Psoas muscle (tissue), 8 donors: ENCODE results near the gene FASTKD3. TPM values are rescaled to one million over a fixed set of nuclear protein-coding genes. Genes with fewer than 3 reads are reported as not detected.

ENCODE experiments used
- ATAC-seq, 4 donors: fragments of 200-7000 bp; cut with Tn5 transposase; one replicate each; pipeline ENCODE4 v1.9.1; 2020; ENCODE audit warnings: moderate library complexity in 3 of 4, mild to moderate bottlenecking in 2 of 4
- DNase-seq, 2 donors: peaks; one replicate each; pipeline ENCODE4 v3.0.0-alpha.2; 2020
- H3K27ac ChIP-seq: fragments of 200-600 bp; one replicate; pipeline ENCODE4 v1.8.0; 2022
- H3K27me3 ChIP-seq, 3 donors: fragments of 200-600 bp in 1 of 3; one replicate each; pipeline versions ENCODE4 v1.6.1 to v1.8.0; 2013 to 2022; ENCODE audit warnings: low read length in 2 of 3, mild to moderate bottlenecking in 2 of 3, moderate library complexity in 1 of 3; ENCODE audit not compliant: insufficient read depth in 3 of 3
- H3K36me3 ChIP-seq, 2 donors: fragments of 200-600 bp in 1 of 2; one replicate each; pipeline versions ENCODE4 v1.6.1 to v1.8.0; 2013 to 2022; ENCODE audit warnings: low read depth in 1 of 2, mild to moderate bottlenecking in 1 of 2, moderate library complexity in 1 of 2; ENCODE audit not compliant: insufficient read depth in 1 of 2
- H3K4me1 ChIP-seq: fragments of 200-600 bp; one replicate; pipeline ENCODE4 v1.8.0; 2022
- H3K4me3 ChIP-seq: fragments of 200-600 bp; one replicate; pipeline ENCODE4 v1.8.0; 2022; ENCODE audit warnings: mild to moderate bottlenecking
- H3K9me3 ChIP-seq: fragments of 200-600 bp; one replicate; pipeline ENCODE4 v1.8.0; 2022
- WGBS, 3 donors: extraction: QIAGEN DNeasy Blood & Tissue Kit; methylation state at CpG; one replicate each; pipeline versions ENCODE4 v1.1.6 to v1.1.7; 2013; 5-methylcytosine and 5-hydroxymethylcytosine counted together
- intact Hi-C, 2 donors: fragments of 100-400 bp; cut with DNase I; formaldehyde crosslinking; loops; one replicate each; pipeline versions ENCODE4 v1.11.0 to v1.14.2; 2022
- polyA plus RNA-seq, 3 donors: library from polyadenylated mRNA; stranded (reverse); fragments of 200-250 nt; gene quantifications; one replicate each; pipeline ENCODE4 v1.2.3, GENCODE V29; 2013
- total RNA-seq, 4 donors: library from RNA; stranded (reverse); fragmentation: NEBNext Ultra II Directional in 2 of 4; extraction: Animal tissue kit (Norgen Biotek cat#: 25700) in 2 of 4; gene quantifications; one replicate each; pipeline versions ENCODE4 v1.2.1 to v1.2.4, GENCODE V29; 2021 to 2023
- TF ChIP-seq, protein P1 (sequence below): fragments of 200-600 bp; IDR thresholded peaks from one replicate; pipeline ENCODE4 v1.8.0; 2022; ENCODE audit warnings: antibody characterized with exemption
- donor health status: healthy with polysubstance abuse.
- donor health status: DM: no; HTN: no; CAD: no; lungs with moderate emphysema.
- donor health status: Bipolar disorder and iron deficiency.
- donor health status: healthy.
- donor health status: DM: yes; HTN: yes; CAD: no.
- donor health status: DM: no; HTN: no; CAD: no.
- donor health status: DM: no; HTN: no; CAD: no.
- donor health status: DM: yes; HTN: yes; CAD: no.

Gene FASTKD3
- total and polyA plus RNA-seq, 7 donors = 5.1 to 15.2 (median 6.4) TPM

DNA sequence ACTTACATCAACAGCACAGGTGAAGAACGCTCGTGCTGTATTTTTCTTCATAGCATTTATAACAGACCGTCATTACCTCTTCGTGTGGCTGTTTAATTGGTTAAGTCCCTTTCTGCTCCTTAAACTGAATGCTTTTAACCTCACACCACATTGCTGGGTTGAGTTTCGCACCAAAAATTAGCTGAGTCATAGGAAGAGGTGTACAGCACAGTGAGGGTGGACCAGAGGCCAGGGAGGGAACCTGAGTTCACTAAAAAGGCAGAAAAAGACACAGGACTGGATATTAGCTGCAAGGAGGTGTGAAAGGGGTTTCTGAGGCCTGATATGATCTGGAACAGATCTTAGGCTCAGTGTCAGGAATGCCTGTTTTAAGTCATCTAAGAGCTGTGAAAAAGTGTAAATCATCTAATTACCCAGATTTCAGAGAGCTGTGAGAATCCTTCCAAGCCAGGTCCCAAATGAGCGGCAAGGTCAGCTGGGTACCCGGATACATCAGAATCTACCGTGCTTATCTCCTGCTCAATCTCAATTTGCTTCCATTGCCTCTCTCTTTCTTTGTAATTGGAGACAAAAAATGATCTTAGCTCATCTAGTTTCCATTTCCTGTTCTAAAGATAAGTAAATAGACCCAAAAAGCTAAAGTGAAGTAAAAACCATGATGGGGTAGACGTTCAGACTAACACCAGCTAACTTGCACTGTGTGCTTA, 10.8 kb downstream of the FASTKD3 start:
- no peak for DNase-seq
- H3K27me3 ChIP-seq = no peaks in the 10 kb centered on the region
- intact Hi-C loops = no loop called here
- TF ChIP-seq, protein P1, sequence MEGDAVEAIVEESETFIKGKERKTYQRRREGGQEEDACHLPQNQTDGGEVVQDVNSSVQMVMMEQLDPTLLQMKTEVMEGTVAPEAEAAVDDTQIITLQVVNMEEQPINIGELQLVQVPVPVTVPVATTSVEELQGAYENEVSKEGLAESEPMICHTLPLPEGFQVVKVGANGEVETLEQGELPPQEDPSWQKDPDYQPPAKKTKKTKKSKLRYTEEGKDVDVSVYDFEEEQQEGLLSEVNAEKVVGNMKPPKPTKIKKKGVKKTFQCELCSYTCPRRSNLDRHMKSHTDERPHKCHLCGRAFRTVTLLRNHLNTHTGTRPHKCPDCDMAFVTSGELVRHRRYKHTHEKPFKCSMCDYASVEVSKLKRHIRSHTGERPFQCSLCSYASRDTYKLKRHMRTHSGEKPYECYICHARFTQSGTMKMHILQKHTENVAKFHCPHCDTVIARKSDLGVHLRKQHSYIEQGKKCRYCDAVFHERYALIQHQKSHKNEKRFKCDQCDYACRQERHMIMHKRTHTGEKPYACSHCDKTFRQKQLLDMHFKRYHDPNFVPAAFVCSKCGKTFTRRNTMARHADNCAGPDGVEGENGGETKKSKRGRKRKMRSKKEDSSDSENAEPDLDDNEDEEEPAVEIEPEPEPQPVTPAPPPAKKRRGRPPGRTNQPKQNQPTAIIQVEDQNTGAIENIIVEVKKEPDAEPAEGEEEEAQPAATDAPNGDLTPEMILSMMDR = no peak
- no peak overlapping the region for H3K27ac ChIP-seq
- no peak overlapping the region for H3K4me3 ChIP-seq
- ATAC-seq = no peak
- no peaks in the 10 kb centered on the region for H3K4me1 ChIP-seq
- 70 to 79% (median 78%) methylated on average over 9 of the region's 9 CpGs for WGBS, 3 donors
- H3K36me3 ChIP-seq = peaks cover 3 to 55% of the 10 kb centered on the region in 2 donors
- H3K9me3 ChIP-seq = no peaks in the 10 kb centered on the region

DNA sequence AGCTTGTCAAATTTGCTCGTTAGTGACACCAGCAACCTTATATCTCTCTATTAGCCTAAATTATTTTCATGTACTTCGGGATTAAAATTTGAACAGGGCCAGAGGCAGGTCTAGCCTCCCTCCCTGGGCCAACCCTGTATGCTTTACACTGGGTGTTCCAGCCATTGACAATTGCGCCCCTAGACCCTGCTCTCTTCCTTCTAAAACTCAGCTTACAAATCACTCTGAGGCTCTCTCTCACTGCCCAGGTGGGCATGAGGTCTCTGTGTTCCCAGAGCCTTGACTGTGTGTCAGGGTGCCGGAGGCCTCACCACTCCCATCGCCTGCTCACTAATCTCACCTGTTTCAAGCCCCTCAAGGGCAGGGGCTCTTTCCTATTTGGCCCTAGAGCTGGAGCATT, 11.5 kb downstream of the FASTKD3 start:
- WGBS, 3 donors = 77 to 82% (median 82%) methylated on average over 5 of the region's 5 CpGs
- Histone ChIP-seq H3K4me3 (no peak overlapping the region), H3K36me3 (peaks cover 3 to 47% of the 10 kb centered on the region in 2 donors), H3K27ac (no peak overlapping the region), H3K9me3 (no peaks in the 10 kb centered on the region), H3K4me1 (no peaks in the 10 kb centered on the region), H3K27me3 (no peaks in the 10 kb centered on the region)
- intact Hi-C loops = no loop called here
- DNase-seq (no peak), ATAC-seq (peak in 1 of 4 donors; percentile 13)
- TF ChIP-seq, protein P1 = no peak

DNA sequence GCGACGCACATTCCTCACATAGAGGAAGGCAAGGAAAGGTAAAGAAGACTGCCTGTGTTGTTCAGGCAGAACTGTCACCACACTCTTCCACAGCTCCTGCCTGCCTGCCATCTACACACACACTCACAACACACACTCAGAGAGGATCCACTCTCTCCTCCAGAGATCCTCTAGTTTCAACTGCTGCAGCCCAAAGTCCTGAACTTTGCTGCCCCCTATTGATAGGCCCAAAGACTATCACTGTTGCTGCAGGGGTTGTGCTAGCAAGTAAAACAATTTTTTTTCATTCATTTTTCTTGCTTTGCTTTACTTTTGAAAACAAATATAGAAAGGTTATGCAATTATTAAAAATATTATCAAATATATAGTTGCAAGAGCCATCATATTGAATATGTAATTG, 12.0 kb downstream of the FASTKD3 start:
- Histone ChIP-seq H3K4me1 (no peaks in the 10 kb centered on the region), H3K9me3 (no peaks in the 10 kb centered on the region), H3K27me3 (no peaks in the 10 kb centered on the region), H3K36me3 (peaks cover 0 to 42% of the 10 kb centered on the region in 2 donors), H3K27ac (no peak overlapping the region), H3K4me3 (no peak overlapping the region)
- intact Hi-C loops = no loop called here
- TF ChIP-seq, protein P1 = peak; percentile 63
- no peak for DNase-seq
- ATAC-seq = peak; percentile 66 to 87 (median 83)
- WGBS, 3 donors = 96 to 100% (median 100%) methylated on average over 2 of the region's 2 CpGs

DNA sequence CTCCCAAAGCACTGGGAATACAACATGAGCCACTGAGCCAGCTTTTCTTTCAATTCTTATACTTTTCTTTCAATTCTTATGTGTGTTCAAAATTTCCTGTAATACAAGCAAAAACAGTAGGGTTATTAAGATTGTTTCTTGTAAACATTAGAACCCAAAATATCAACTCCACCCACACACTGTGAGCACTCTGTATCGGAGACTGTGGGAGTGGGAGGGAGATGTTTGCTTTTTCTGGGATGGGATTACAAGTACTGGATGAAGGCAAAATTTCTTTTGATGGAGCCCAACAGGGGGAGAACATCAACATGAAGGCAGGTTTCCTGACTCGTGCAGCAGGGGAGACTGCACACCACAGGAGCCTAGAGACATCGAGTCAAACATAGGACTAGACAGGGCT, 13.2 kb downstream of the FASTKD3 start:
- no peaks in the 10 kb centered on the region for H3K9me3 ChIP-seq
- no peak for DNase-seq
- peaks cover 0 to 30% of the 10 kb centered on the region in 2 donors for H3K36me3 ChIP-seq
- 64 to 71% (median 65%) methylated on average over 3 of the region's 3 CpGs for WGBS, 3 donors
- no peak for ATAC-seq
- H3K27ac ChIP-seq = no peak overlapping the region
- H3K4me1 ChIP-seq = no peaks in the 10 kb centered on the region
- H3K27me3 ChIP-seq = peaks cover 0 to 6% (median 0%) of the 10 kb centered on the region in 3 donors
- no peak overlapping the region for H3K4me3 ChIP-seq
- intact Hi-C loops = no loop called here
- TF ChIP-seq, protein P1 = no peak

DNA sequence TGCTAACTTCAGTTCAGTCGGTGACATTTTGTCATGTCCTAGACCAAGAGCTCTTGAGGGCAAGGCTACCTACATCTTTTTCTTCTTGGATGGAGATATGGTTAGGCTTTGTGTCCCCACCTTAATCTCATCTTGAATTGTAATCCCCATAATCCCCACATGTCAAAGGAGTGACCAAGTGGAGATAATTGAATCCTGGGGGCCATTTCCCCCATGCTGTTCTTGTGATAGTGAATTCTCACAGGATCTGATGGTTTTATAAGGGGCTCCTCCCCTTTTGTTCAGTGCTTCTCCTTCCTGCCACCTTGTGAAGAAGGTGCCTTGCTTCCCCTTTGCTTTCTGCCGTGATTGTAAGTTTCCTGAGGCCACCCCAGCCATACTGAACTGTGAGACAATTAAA, 15.8 kb downstream of the FASTKD3 start:
- intact Hi-C loops = no loop called here
- 82 to 87% (median 85%) methylated on average over 2 of the region's 2 CpGs for WGBS, 3 donors
- Histone ChIP-seq H3K27ac (no peak overlapping the region), H3K27me3 (peaks cover 0 to 28% (median 8%) of the 10 kb centered on the region in 3 donors), H3K36me3 (peaks cover 0 to 4% of the 10 kb centered on the region in 2 donors), H3K9me3 (no peaks in the 10 kb centered on the region), H3K4me1 (peaks cover 6% of the 10 kb centered on the region), H3K4me3 (no peak overlapping the region)
- TF ChIP-seq, protein P1 = no peak
- DNase-seq (no peak), ATAC-seq (no peak)
